CD14-positive monocyte (primary cell): Measurements from ENCODE around the gene HAPLN1. TPM values are rescaled to one million over a fixed set of nuclear protein-coding genes. Genes with fewer than 3 reads are reported as not detected.

Experiments used
- DNase-seq, 3 donors: peaks; one replicate each; pipeline ENCODE4 v3.0.0-alpha.2; 2011 to 2022
- H2AFZ ChIP-seq: 2 replicates; pipeline ENCODE4 v1.6.0; 2012; ENCODE audit warnings: mild to moderate bottlenecking, low read depth, low read length, inconsistent platforms; ENCODE audit not compliant: insufficient read depth, poor library complexity, severe bottlenecking
- H3K27ac ChIP-seq, 2 donors: 1 replicate in 1 of 2; 2 replicates in 1 of 2; pipeline ENCODE4 v1.5.1; 2012 to 2013; ENCODE audit warnings: low read length in 2 of 2, control low read depth in 1 of 2, inconsistent platforms in 1 of 2, low read depth in 1 of 2, mild to moderate bottlenecking in 1 of 2
- H3K27me3 ChIP-seq, 2 donors: one replicate each; pipeline versions ENCODE4 v1.6.0 to v1.6.1; 2011 to 2013; ENCODE audit warnings: low read length in 2 of 2; ENCODE audit not compliant: control insufficient read depth in 2 of 2, insufficient read depth in 2 of 2
- H3K36me3 ChIP-seq, 2 donors: replicated peaks in 1 of 2; 1 replicate in 1 of 2; 2 replicates in 1 of 2; pipeline versions ENCODE4 v1.5.1 to v1.6.1; 2012 to 2013; ENCODE audit warnings: low read length in 2 of 2, control low read depth in 1 of 2, inconsistent platforms in 1 of 2, mild to moderate bottlenecking in 1 of 2; ENCODE audit not compliant: insufficient read depth in 2 of 2, control insufficient read depth in 1 of 2
- H3K4me1 ChIP-seq, 2 donors: 1 replicate in 1 of 2; 2 replicates in 1 of 2; pipeline versions ENCODE4 v1.5.1 to v1.6.1; 2012 to 2013; ENCODE audit warnings: low read length in 2 of 2, control low read depth in 1 of 2, inconsistent platforms in 1 of 2, mild to moderate bottlenecking in 1 of 2, moderate library complexity in 1 of 2; ENCODE audit not compliant: insufficient read depth in 2 of 2, control insufficient read depth in 1 of 2
- H3K4me2 ChIP-seq: replicated peaks from 2 replicates; pipeline ENCODE3; 2012; ENCODE audit warnings: low read length, moderate library complexity, mild to moderate bottlenecking; ENCODE audit not compliant: poor library complexity, severe bottlenecking; ENCODE audit errors: extremely low read depth
- H3K4me3 ChIP-seq, 3 experiments: fragments of 200-600 bp in 1 of 3; sonication (generic) in 1 of 3; replicated peaks in 1 of 3; 1 replicate in 2 of 3; 2 replicates in 1 of 3; pipeline ENCODE4 v1.5.1; 2011 to 2013; ENCODE audit warnings: low read length in 3 of 3, mild to moderate bottlenecking in 3 of 3, control low read depth in 2 of 3, low read depth in 2 of 3, inconsistent platforms in 1 of 3, moderate library complexity in 1 of 3
- H3K79me2 ChIP-seq: 2 replicates; pipeline ENCODE4 v1.6.0; 2012; ENCODE audit warnings: mild to moderate bottlenecking, control low read depth, inconsistent platforms, low read length, moderate library complexity; ENCODE audit not compliant: insufficient read depth
- H3K9ac ChIP-seq: 2 replicates; pipeline ENCODE4 v1.6.0; 2017; ENCODE audit warnings: low read length, mild to moderate bottlenecking; ENCODE audit not compliant: insufficient read depth, poor library complexity, severe bottlenecking
- H3K9me3 ChIP-seq, 2 donors: replicated peaks in 1 of 2; 1 replicate in 1 of 2; 2 replicates in 1 of 2; pipeline versions ENCODE4 v1.5.1 to v1.6.1; 2012 to 2013; ENCODE audit warnings: low read length in 2 of 2, control low read depth in 1 of 2; ENCODE audit not compliant: control insufficient read depth in 1 of 2, insufficient read depth in 1 of 2
- H4K20me1 ChIP-seq: 2 replicates; pipeline ENCODE4 v1.6.0; 2012; ENCODE audit warnings: mild to moderate bottlenecking, low read length, control low read depth, moderate library complexity; ENCODE audit not compliant: insufficient read depth
- H3K27ac Mint-ChIP-seq, 7 donors: one replicate each; pipeline ENCODE4 v1.8.0; 2020; ENCODE audit warnings: mild to moderate bottlenecking in 7 of 7, mixed read lengths in 7 of 7, moderate library complexity in 6 of 7, inconsistent platforms in 2 of 7
- H3K27me3 Mint-ChIP-seq, 3 donors: one replicate each; pipeline ENCODE4 v1.8.0; 2021 to 2022; ENCODE audit warnings: low read depth in 3 of 3, mild to moderate bottlenecking in 3 of 3, mixed read lengths in 3 of 3, moderate library complexity in 3 of 3, inconsistent platforms in 1 of 3
- H3K36me3 Mint-ChIP-seq, 2 donors: one replicate each; pipeline ENCODE4 v1.8.0; 2020; ENCODE audit warnings: mixed read lengths in 2 of 2, inconsistent platforms in 1 of 2, mild to moderate bottlenecking in 1 of 2
- H3K4me1 Mint-ChIP-seq: one replicate; pipeline ENCODE4 v1.8.0; 2020; ENCODE audit warnings: mild to moderate bottlenecking, mixed read lengths
- H3K4me3 Mint-ChIP-seq, 2 donors: one replicate each; pipeline ENCODE4 v1.8.0; 2020; ENCODE audit warnings: mild to moderate bottlenecking in 2 of 2, mixed read lengths in 2 of 2, moderate library complexity in 1 of 2
- H3K9me3 Mint-ChIP-seq, 7 donors: one replicate each; pipeline ENCODE4 v1.8.0; 2020 to 2022; ENCODE audit warnings: mixed read lengths in 7 of 7, mild to moderate bottlenecking in 6 of 7, moderate library complexity in 6 of 7, inconsistent platforms in 2 of 7
- WGBS: methylation state at CpG from one replicate; pipeline ENCODE4 v1.1.5; 2013; ENCODE audit warnings: missing lambda C conversion rate; ENCODE audit not compliant: insufficient coverage; 5-methylcytosine and 5-hydroxymethylcytosine counted together
- intact Hi-C, 2 donors: fragments of 100-400 bp; cut with micrococcal nuclease; formaldehyde crosslinking; loops; one replicate each; pipeline versions ENCODE4 v1.15.0 to v1.15.1; 2023
- polyA plus RNA-seq, 3 donors: library from polyadenylated mRNA; depleted of rRNA in 1 of 3; unstranded in 2 of 3; stranded (reverse) in 1 of 3; fragments of 300-500 nt in 2 of 3; fragments of >200 nt in 1 of 3; fragmentation: Illumina TruSeq in 2 of 3; gene quantifications; 1 replicate in 2 of 3; 2 replicates in 1 of 3; pipeline ENCODE4 v1.2.3, GENCODE V29; 2012 to 2021
- TF ChIP-seq, protein P1 (sequence below): fragments of 200-600 bp; IDR thresholded peaks from one replicate; pipeline ENCODE4 v1.8.0; 2022; ENCODE audit warnings: antibody characterized with exemption, mild to moderate bottlenecking

The HAPLN1 gene
- polyA plus RNA-seq, 3 donors, result not detected

DNA sequence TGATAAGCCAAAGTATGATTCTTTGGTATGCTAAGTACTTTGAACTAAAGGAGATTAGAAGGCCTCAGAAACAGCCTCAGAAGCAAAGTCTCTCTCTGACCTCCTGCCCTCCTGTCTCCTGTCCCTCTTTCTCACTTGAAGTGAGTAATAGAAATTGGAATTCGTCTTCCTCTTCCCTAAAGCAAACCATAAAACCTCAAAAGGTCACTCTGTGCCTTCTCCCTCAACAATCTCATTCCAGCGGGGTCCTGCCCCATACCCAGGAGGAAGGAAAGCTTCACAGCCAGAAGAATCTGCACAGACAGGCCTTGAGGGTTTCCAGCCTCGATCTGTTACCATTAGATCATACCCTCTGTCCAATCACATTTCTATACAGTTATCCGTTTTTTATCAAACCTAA is 87.8 kb downstream of the HAPLN1 start:
- Histone ChIP-seq H3K4me2 (no peak overlapping the region), H3K27ac (no peak overlapping the region), H3K4me3 (no peak overlapping the region), H3K9me3 (no peaks in the 10 kb centered on the region), H4K20me1 (no peaks in the 10 kb centered on the region), H3K36me3 (no peaks in the 10 kb centered on the region), H3K27me3 (peaks cover 0 to 8% of the 10 kb centered on the region in 2 donors), H3K9ac (no peak overlapping the region), H3K79me2 (no peaks in the 10 kb centered on the region), H3K4me1 (no peaks in the 10 kb centered on the region), H2AFZ (no peak overlapping the region)
- no peaks in the 10 kb centered on the region for H3K36me3 Mint-ChIP-seq
- TF ChIP-seq, protein P1, sequence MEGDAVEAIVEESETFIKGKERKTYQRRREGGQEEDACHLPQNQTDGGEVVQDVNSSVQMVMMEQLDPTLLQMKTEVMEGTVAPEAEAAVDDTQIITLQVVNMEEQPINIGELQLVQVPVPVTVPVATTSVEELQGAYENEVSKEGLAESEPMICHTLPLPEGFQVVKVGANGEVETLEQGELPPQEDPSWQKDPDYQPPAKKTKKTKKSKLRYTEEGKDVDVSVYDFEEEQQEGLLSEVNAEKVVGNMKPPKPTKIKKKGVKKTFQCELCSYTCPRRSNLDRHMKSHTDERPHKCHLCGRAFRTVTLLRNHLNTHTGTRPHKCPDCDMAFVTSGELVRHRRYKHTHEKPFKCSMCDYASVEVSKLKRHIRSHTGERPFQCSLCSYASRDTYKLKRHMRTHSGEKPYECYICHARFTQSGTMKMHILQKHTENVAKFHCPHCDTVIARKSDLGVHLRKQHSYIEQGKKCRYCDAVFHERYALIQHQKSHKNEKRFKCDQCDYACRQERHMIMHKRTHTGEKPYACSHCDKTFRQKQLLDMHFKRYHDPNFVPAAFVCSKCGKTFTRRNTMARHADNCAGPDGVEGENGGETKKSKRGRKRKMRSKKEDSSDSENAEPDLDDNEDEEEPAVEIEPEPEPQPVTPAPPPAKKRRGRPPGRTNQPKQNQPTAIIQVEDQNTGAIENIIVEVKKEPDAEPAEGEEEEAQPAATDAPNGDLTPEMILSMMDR, result no peak
- H3K4me1 Mint-ChIP-seq, result no peaks in the 10 kb centered on the region
- DNase-seq, result no peak
- no peak overlapping the region for H3K4me3 Mint-ChIP-seq
- intact Hi-C loops, result no loop called here
- no peak overlapping the region for H3K27ac Mint-ChIP-seq
- WGBS, result 100% methylated on average over 1 of the region's 4 CpGs
- H3K9me3 Mint-ChIP-seq, result peaks cover 0 to 6% (median 2%) of the 10 kb centered on the region in 7 donors
- peaks cover 2 to 10% (median 3%) of the 10 kb centered on the region in 3 donors for H3K27me3 Mint-ChIP-seq

DNA sequence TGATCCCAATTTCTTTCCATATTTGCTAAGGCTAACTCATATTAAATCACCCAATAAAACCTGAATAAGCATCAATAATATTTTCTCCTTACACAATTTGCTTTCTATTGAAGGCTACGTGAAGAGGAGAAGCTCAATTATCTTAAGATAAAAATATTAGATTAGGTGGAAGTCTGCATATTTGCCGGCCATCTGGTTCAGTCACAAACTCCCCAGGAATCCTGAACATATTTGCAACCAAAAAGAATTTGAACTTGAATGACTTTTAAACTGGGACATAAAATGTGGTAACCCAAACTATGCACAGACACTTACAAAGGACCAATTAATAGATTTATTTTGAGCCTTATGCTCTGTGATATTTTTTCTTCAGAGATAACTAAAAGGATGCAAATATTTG is 92.3 kb downstream of the HAPLN1 start:
- Histone ChIP-seq H3K27ac (no peak overlapping the region), H3K4me2 (no peak overlapping the region), H3K9me3 (no peaks in the 10 kb centered on the region), H3K4me3 (no peak overlapping the region), H3K4me1 (no peaks in the 10 kb centered on the region), H4K20me1 (no peaks in the 10 kb centered on the region), H3K9ac (no peak overlapping the region), H3K79me2 (no peaks in the 10 kb centered on the region), H3K36me3 (no peaks in the 10 kb centered on the region), H2AFZ (no peak overlapping the region), H3K27me3 (peaks cover 0 to 2% of the 10 kb centered on the region in 2 donors)
- DNase-seq, result no peak
- H3K36me3 Mint-ChIP-seq, result no peaks in the 10 kb centered on the region
- H3K4me1 Mint-ChIP-seq, result no peaks in the 10 kb centered on the region
- H3K9me3 Mint-ChIP-seq, result peaks cover 0 to 13% (median 3%) of the 10 kb centered on the region in 7 donors
- no peak overlapping the region for H3K4me3 Mint-ChIP-seq
- TF ChIP-seq, protein P1, result no peak
- peaks cover 0 to 10% (median 4%) of the 10 kb centered on the region in 3 donors for H3K27me3 Mint-ChIP-seq
- no CpG with 5 or more reads among the region's 2 CpGs for WGBS
- H3K27ac Mint-ChIP-seq, result no peak overlapping the region
- intact Hi-C loops, result no loop called here
